A172 (cell line): ENCODE measurements around the gene FIGN. TPM values are rescaled to one million over a fixed set of nuclear protein-coding genes. Genes with fewer than 3 reads are reported as not detected.

Experiments
- DNase-seq: peaks from one replicate; pipeline ENCODE4 v3.0.0-alpha.2; 2015; ENCODE audit warnings: low spot score
- total RNA-seq: library from RNA; depleted of rRNA; stranded (reverse); fragments of >200 nt; shearing (Covaris generic); gene quantifications from 2 replicates; pipeline ENCODE4 v1.2.3, GENCODE V29; 2014

The FIGN gene
- total RNA-seq, 1 experiment from 2014 or later, result 2.2 TPM

GRCh38 chr2:163737563-163737962 is 1.8 kb upstream of the FIGN start:
- no peak for DNase-seq

GRCh38 chr2:163737190-163737439 is 1.3 kb upstream of the FIGN start:
- no peak for DNase-seq

GRCh38 chr2:163736433-163737189 is 803 bp upstream of the FIGN start:
- peak; percentile 32 for DNase-seq

GRCh38 chr2:163734881-163735684 is 725 bp downstream of the FIGN start:
- peak; percentile 10 for DNase-seq

- DNase-seq, result no peak
Observed at GRCh38 chr2:163734401-163734800, 1.4 kb downstream of the FIGN start.

GRCh38 chr2:163733956-163734355 is 1.9 kb downstream of the FIGN start:
- DNase-seq, result no peak

- DNase-seq, result no peak
Observed at GRCh38 chr2:163733301-163733938, 2.4 kb downstream of the FIGN start.

- DNase-seq, result no peak
Observed at GRCh38 chr2:163732727-163733126, 3.1 kb downstream of the FIGN start.

GRCh38 chr2:163731735-163732134 is 4.1 kb downstream of the FIGN start:
- DNase-seq, result no peak

GRCh38 chr2:163730556-163730955 is 5.3 kb downstream of the FIGN start:
- no peak for DNase-seq

- no peak for DNase-seq
Observed at GRCh38 chr2:163729636-163730273, 6.1 kb downstream of the FIGN start.

- no peak for DNase-seq
Observed at GRCh38 chr2:163723881-163724280, 11.9 kb downstream of the FIGN start.

GRCh38 chr2:163723348-163723747 is 12.5 kb downstream of the FIGN start:
- no peak for DNase-seq

GRCh38 chr2:163719331-163719730 is 16.5 kb downstream of the FIGN start:
- no peak for DNase-seq

GRCh38 chr2:163717993-163718680 is 17.7 kb downstream of the FIGN start:
- no peak for DNase-seq

GRCh38 chr2:163717515-163717914 is 18.3 kb downstream of the FIGN start:
- DNase-seq, result no peak

- DNase-seq, result no peak
Observed at GRCh38 chr2:163716101-163716500, 19.7 kb downstream of the FIGN start.

- no peak for DNase-seq
Observed at GRCh38 chr2:163715668-163716067, 20.1 kb downstream of the FIGN start.

- no peak for DNase-seq
Observed at GRCh38 chr2:163715199-163715598, 20.6 kb downstream of the FIGN start.

- no peak for DNase-seq
Observed at GRCh38 chr2:163713534-163714311, 22.1 kb downstream of the FIGN start.

- no peak for DNase-seq
Observed at GRCh38 chr2:163711699-163712098, 24.1 kb downstream of the FIGN start.
